GM12874 (cell line): ENCODE measurements around the gene MEIG1.

Experiments
- CTCF ChIP-seq: IDR thresholded peaks from 2 replicates; pipeline ENCODE4 v1.5.1; 2011; ENCODE audit warnings: low read depth, mild to moderate bottlenecking, control low read depth, low read length, moderate library complexity; ENCODE audit not compliant: insufficient read depth

Gene MEIG1

GRCh38 chr10:14925268-14925667 is 33.9 kb upstream of the MEIG1 start:
- no peak for TF ChIP-seq CTCF

GRCh38 chr10:14926061-14926470 is 33.1 kb upstream of the MEIG1 start:
- no peak for TF ChIP-seq CTCF

- TF ChIP-seq CTCF: no peak
These were observed 32.3 kb upstream of the MEIG1 start for GRCh38 chr10:14926722-14927416.

- TF ChIP-seq CTCF: no peak
These were observed 28.6 kb upstream of the MEIG1 start for GRCh38 chr10:14930610-14931009.

- TF ChIP-seq CTCF: no peak
These were observed 22.6 kb upstream of the MEIG1 start for GRCh38 chr10:14936584-14936983.

- TF ChIP-seq CTCF: no peak
These were observed 14.1 kb upstream of the MEIG1 start for GRCh38 chr10:14945108-14945507.

- no peak for TF ChIP-seq CTCF
These were observed 11.9 kb upstream of the MEIG1 start for GRCh38 chr10:14947268-14947667.
